Measurements from ENCODE around the gene SECISBP2L.

GRCh38 chr15:48999314-48999713 lies 46.9 kb downstream of the SECISBP2L start:
- TF ChIP-seq ARNT (IDR thresholded peaks at IDR 0.05), result no peak
- TF ChIP-seq BHLHE40 (IDR thresholded peaks at IDR 0.05; ENCODE audit: borderline replicate concordance), result no peak
- no peak for TF ChIP-seq LEF1 (IDR thresholded peaks at IDR 0.05; ENCODE audit: borderline replicate concordance)
- no peak for TF ChIP-seq ELF4 (IDR thresholded peaks at IDR 0.05)

Data from HEK293T (cell line).